Measurements from ENCODE around the gene TMEM170B.

- TF ChIP-seq CTCF (IDR thresholded peaks at IDR 0.05; ENCODE audit: low read length) (no peak), EZH2 (optimal IDR thresholded peaks at IDR 0.05; ENCODE audit: low read depth, low read length) (no peak)
These were observed 48.6 kb downstream of the TMEM170B start for GRCh38 chr6:11586117-11586516.
